ENCODE data around the gene NACC1.

NACC1 gene

DNA sequence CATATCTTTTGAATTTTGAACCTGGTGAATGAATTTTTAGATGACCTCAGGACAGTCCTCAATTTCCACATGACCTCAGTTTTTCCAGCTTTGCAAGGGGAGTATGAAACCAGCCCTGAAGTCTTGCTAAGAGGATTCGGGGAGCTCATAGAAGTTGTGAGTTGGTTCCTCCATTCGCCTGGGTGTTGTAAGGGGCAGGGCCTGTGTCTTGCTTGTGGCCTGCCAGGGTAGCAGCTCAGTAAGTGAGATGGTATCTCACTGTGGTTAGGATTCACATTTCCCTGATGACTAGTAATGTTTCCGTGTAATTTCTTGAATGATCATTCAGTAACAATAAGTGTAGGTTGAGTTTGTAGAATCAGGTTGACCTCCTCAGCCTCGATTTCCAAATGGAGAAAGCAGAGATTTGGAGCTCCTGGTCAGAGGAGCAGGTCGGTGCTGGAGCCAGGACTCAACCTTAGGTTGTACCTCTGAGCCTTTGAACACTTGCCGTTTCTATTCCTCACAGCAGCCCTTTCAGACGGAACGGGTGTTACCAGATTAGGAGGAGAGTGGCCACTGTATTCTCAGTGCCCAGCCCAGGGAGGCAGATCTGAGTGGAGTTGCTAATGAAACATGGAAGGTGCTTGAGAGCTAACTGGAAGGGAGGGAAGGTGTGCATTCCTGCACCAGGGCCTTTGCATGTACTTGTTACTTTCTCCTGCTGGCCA is 14.6 kb downstream of the NACC1 start:
- Histone ChIP-seq H3K4me1 (ENCODE audit: control insufficient read depth, insufficient read depth, low read length, poor library complexity, severe bottlenecking) (peaks cover 14% of the 10 kb centered on the region), H3K9me3 (ENCODE audit: control insufficient read depth, low read length) (no peaks in the 10 kb centered on the region), H3K36me3 (ENCODE audit: control insufficient read depth, insufficient read depth, low read length) (peaks cover 27% of the 10 kb centered on the region), H3K4me3 (ENCODE audit: insufficient read depth, low read depth, low read length, poor library complexity, severe bottlenecking) (peak overlapping the region; percentile 2), H3K27ac (ENCODE audit: insufficient read depth, low read length, poor library complexity, severe bottlenecking) (peak overlapping the region; percentile 20), H3K27me3 (replicated peaks; ENCODE audit: control insufficient read depth, insufficient read depth, low read length, poor library complexity, severe bottlenecking) (no peaks in the 10 kb centered on the region)
- peak in 2 of 3 donors; percentile 24 to 28 for DNase-seq

DNA sequence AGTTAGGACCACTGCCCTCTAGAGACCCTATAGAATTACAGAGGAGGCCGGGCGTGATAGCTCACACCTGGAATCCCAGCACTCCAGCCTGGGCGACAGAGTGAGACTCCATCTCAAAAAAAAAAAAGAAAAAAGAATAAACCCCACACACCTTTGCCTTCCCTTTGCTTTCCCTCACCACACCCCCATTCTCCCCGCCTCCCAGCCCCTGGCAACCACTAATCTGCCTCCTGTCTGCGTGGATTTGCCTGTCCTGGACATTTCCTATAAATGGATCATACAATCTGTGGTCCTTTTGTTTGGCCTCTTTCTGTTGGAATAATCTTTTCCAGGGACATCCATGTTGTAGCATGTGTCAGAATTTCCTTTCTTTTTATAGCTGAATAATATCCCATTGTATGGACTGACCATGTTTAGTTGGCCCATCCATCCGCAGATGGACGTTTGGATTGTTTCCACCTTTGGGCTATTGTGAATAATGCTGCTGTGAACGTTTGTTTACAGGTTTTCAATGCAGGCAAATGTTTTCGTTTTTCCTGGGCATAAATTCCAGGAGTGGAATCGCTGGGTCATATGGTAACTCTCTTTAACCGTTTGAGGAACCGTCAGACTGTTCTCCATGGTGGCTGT is 15.3 kb downstream of the NACC1 start:
- Histone ChIP-seq H3K27ac (ENCODE audit: insufficient read depth, low read length, poor library complexity, severe bottlenecking) (no peak overlapping the region), H3K4me1 (ENCODE audit: control insufficient read depth, insufficient read depth, low read length, poor library complexity, severe bottlenecking) (peaks cover 14% of the 10 kb centered on the region), H3K9me3 (ENCODE audit: control insufficient read depth, low read length) (no peaks in the 10 kb centered on the region), H3K36me3 (ENCODE audit: control insufficient read depth, insufficient read depth, low read length) (peaks cover 34% of the 10 kb centered on the region), H3K27me3 (replicated peaks; ENCODE audit: control insufficient read depth, insufficient read depth, low read length, poor library complexity, severe bottlenecking) (no peaks in the 10 kb centered on the region), H3K4me3 (ENCODE audit: insufficient read depth, low read depth, low read length, poor library complexity, severe bottlenecking) (no peak overlapping the region)
- no peak for DNase-seq

DNA sequence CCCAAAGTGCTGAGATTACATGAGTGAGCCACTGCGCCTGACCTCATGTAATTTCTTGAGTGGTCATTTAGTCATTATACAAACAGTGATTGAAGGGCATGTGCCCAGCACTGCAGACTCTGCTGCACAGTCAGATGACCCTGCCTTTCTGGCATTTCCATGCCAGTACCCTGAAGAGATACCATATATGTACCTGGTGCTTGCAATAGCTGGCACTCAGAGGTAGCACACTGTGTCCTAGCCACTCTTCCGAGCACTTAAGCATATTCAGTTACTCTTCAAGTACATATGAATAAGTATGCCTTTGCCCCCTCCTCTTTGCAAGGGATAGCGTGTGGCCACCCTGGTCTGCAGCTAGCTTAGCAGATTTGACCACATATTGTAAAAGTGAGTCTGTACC is 16.6 kb downstream of the NACC1 start:
- peaks cover 41% of the 10 kb centered on the region for H3K36me3 ChIP-seq (ENCODE audit: control insufficient read depth, insufficient read depth, low read length)
- H3K27ac ChIP-seq (ENCODE audit: insufficient read depth, low read length, poor library complexity, severe bottlenecking) = no peak overlapping the region
- H3K4me1 ChIP-seq (ENCODE audit: control insufficient read depth, insufficient read depth, low read length, poor library complexity, severe bottlenecking) = peaks cover 14% of the 10 kb centered on the region
- no peaks in the 10 kb centered on the region for H3K9me3 ChIP-seq (ENCODE audit: control insufficient read depth, low read length)
- no peak for DNase-seq
- H3K27me3 ChIP-seq (replicated peaks; ENCODE audit: control insufficient read depth, insufficient read depth, low read length, poor library complexity, severe bottlenecking) = no peaks in the 10 kb centered on the region
- no peak overlapping the region for H3K4me3 ChIP-seq (ENCODE audit: insufficient read depth, low read depth, low read length, poor library complexity, severe bottlenecking)

DNA sequence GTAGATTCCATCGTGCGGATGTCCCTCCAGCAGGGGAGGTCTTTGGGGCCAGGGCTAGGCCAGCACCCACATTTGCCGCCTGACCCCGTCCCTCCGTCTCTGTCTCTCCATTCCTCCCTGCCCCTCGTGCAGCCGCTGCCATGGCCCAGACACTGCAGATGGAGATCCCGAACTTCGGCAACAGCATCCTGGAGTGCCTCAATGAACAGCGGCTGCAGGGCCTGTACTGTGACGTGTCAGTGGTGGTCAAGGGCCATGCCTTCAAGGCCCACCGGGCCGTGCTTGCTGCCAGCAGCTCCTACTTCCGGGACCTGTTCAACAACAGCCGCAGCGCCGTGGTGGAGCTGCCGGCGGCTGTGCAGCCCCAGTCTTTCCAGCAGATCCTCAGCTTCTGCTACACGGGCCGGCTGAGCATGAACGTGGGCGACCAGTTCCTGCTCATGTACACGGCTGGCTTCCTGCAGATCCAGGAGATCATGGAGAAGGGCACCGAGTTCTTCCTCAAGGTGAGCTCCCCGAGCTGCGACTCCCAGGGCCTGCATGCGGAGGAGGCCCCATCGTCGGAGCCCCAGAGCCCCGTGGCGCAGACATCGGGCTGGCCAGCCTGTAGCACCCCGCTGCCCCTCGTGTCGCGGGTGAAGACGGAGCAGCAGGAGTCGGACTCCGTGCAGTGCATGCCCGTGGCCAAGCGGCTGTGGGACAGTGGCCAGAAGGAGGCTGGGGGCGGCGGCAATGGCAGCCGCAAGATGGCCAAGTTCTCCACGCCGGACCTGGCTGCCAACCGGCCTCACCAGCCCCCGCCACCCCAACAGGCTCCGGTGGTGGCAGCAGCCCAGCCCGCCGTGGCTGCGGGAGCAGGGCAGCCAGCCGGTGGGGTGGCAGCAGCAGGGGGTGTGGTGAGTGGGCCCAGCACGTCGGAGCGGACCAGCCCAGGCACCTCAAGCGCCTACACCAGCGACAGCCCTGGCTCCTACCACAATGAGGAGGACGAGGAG is 17.3 kb downstream of the NACC1 start:
- no peaks in the 10 kb centered on the region for H3K27me3 ChIP-seq (replicated peaks; ENCODE audit: control insufficient read depth, insufficient read depth, low read length, poor library complexity, severe bottlenecking)

DNA sequence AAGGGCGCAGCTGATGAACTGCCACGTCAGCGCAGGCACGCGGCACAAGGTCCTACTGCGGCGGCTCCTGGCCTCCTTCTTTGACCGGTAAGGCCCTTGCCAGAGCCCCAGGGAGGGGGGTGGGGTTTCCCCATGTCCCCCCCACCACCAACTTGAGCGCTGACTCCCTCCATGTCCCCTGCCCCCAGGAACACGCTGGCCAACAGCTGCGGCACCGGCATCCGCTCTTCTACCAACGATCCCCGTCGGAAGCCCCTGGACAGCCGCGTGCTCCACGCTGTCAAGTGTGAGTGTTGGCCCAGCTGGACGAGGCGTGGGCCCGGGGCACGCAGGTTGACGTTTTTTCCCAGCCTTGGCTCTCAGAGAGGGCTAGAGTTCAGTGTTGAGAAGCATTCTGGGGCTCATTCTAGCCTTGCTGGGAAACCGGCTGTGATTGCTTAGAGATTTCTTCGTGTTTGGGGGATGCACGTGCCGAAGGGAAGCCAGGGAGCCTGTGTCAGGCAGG is 19.3 kb downstream of the NACC1 start:
- Histone ChIP-seq H3K4me3 (ENCODE audit: insufficient read depth, low read depth, low read length, poor library complexity, severe bottlenecking) (no peak overlapping the region), H3K27ac (ENCODE audit: insufficient read depth, low read length, poor library complexity, severe bottlenecking) (no peak overlapping the region), H3K4me1 (ENCODE audit: control insufficient read depth, insufficient read depth, low read length, poor library complexity, severe bottlenecking) (peaks cover 12% of the 10 kb centered on the region), H3K27me3 (replicated peaks; ENCODE audit: control insufficient read depth, insufficient read depth, low read length, poor library complexity, severe bottlenecking) (no peaks in the 10 kb centered on the region), H3K9me3 (ENCODE audit: control insufficient read depth, low read length) (no peaks in the 10 kb centered on the region), H3K36me3 (ENCODE audit: control insufficient read depth, insufficient read depth, low read length) (peaks cover 41% of the 10 kb centered on the region)
- no peak for DNase-seq

More for the DNA sequence above, 17.3 kb downstream of the NACC1 start:
- DNase-seq = no peak
- Histone ChIP-seq H3K4me1 (ENCODE audit: control insufficient read depth, insufficient read depth, low read length, poor library complexity, severe bottlenecking) (peaks cover 14% of the 10 kb centered on the region), H3K4me3 (ENCODE audit: insufficient read depth, low read depth, low read length, poor library complexity, severe bottlenecking) (no peak overlapping the region), H3K36me3 (ENCODE audit: control insufficient read depth, insufficient read depth, low read length) (peaks cover 41% of the 10 kb centered on the region), H3K27ac (ENCODE audit: insufficient read depth, low read length, poor library complexity, severe bottlenecking) (no peak overlapping the region), H3K9me3 (ENCODE audit: control insufficient read depth, low read length) (no peaks in the 10 kb centered on the region)

DNA sequence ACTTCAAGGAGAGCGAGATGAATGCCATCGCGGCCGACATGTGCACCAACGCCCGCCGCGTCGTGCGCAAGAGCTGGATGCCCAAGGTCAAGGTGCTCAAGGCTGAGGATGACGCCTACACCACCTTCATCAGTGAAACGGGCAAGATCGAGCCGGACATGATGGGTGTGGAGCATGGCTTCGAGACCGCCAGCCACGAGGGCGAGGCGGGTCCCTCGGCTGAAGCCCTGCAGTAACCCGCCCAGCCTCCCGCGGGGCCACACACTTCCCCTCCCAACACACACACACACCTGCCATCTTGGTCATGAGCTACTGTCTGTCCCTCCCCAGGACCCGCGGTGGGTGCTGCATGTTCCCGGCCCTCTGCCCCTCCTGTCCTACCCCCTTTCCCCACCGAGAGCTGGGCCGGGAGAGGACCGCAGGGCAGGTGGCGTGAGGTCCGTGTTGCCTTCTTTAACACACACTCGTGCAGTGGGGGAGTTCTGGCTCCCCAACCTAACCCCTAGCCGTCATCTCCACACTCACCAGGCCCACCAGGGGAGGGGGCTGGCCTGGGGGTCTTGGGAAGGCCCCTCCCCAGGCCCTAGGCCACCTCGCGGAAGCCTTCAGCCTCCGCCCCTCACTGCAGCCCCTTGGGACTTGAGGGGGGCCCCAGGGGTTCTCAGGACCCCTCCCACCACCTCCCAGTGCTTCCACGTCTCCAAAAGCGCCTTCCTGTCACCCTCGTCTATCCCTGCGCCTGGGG is 20.3 kb downstream of the NACC1 start:
- H3K27ac ChIP-seq (ENCODE audit: insufficient read depth, low read length, poor library complexity, severe bottlenecking) = no peak overlapping the region

DNA sequence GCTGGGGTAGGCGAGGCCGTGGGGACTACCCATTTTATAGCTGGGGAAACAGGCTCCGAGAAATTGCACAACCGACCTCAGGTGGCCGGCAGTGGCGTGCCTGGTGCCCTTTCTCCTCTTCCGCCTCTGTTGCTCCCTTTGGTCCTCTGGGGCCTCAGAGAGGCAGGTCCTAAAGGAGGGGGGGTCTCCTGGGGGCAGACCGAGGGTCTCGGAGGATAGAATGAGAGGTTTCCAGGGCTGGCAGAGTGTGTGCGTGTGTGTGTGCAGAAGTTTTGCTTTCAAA is 20.8 kb downstream of the NACC1 start:
- Histone ChIP-seq H3K9me3 (ENCODE audit: control insufficient read depth, low read length) (no peaks in the 10 kb centered on the region), H3K4me1 (ENCODE audit: control insufficient read depth, insufficient read depth, low read length, poor library complexity, severe bottlenecking) (no peaks in the 10 kb centered on the region), H3K27ac (ENCODE audit: insufficient read depth, low read length, poor library complexity, severe bottlenecking) (no peak overlapping the region), H3K27me3 (replicated peaks; ENCODE audit: control insufficient read depth, insufficient read depth, low read length, poor library complexity, severe bottlenecking) (no peaks in the 10 kb centered on the region), H3K36me3 (ENCODE audit: control insufficient read depth, insufficient read depth, low read length) (peaks cover 41% of the 10 kb centered on the region), H3K4me3 (ENCODE audit: insufficient read depth, low read depth, low read length, poor library complexity, severe bottlenecking) (no peak overlapping the region)
- DNase-seq = no peak

More for the DNA sequence above, 20.3 kb downstream of the NACC1 start:
- Histone ChIP-seq H3K9me3 (ENCODE audit: control insufficient read depth, low read length) (no peaks in the 10 kb centered on the region), H3K4me1 (ENCODE audit: control insufficient read depth, insufficient read depth, low read length, poor library complexity, severe bottlenecking) (peaks cover 2% of the 10 kb centered on the region), H3K4me3 (ENCODE audit: insufficient read depth, low read depth, low read length, poor library complexity, severe bottlenecking) (no peak overlapping the region), H3K36me3 (ENCODE audit: control insufficient read depth, insufficient read depth, low read length) (peaks cover 41% of the 10 kb centered on the region), H3K27me3 (replicated peaks; ENCODE audit: control insufficient read depth, insufficient read depth, low read length, poor library complexity, severe bottlenecking) (no peaks in the 10 kb centered on the region)
- DNase-seq = no peak

DNA sequence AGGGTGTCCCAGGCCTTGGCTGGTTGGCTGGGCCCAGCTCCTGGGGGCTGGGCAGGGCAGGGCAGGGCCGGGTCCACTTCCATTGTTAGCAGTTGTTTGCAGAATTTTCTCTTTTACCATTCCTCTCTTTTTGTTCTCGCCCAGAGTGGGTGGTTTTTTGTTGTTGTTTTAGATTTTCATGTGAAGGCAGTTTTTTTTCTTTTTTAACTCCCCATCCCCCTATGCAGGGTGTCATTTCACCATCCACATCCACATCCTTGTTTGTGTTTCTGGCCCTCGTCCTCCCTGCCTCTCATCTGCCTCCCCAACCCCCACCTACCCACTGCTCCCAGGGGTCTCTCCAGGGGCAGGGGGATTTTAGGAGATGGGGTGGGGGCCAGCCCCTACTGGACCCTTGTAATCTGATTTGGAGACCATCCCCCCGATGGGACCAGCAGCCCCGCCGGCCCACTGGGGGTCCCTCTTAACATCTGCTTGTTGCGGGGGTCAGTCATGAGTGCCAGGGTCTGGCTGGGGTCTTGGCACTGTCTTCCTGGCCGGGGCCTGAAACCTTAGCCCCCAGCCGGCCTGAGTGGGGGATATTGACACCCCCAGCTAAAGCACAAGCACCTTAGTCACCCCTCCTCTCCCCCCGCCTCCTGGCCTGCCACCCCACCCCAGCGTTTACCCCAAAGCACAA is 21.7 kb downstream of the NACC1 start:
- H3K27me3 ChIP-seq (replicated peaks; ENCODE audit: control insufficient read depth, insufficient read depth, low read length, poor library complexity, severe bottlenecking) = no peaks in the 10 kb centered on the region
- no peak overlapping the region for H3K4me3 ChIP-seq (ENCODE audit: insufficient read depth, low read depth, low read length, poor library complexity, severe bottlenecking)
- no peak for DNase-seq
- no peaks in the 10 kb centered on the region for H3K4me1 ChIP-seq (ENCODE audit: control insufficient read depth, insufficient read depth, low read length, poor library complexity, severe bottlenecking)
- no peak overlapping the region for H3K27ac ChIP-seq (ENCODE audit: insufficient read depth, low read length, poor library complexity, severe bottlenecking)
- H3K36me3 ChIP-seq (ENCODE audit: control insufficient read depth, insufficient read depth, low read length) = peaks cover 50% of the 10 kb centered on the region
- H3K9me3 ChIP-seq (ENCODE audit: control insufficient read depth, low read length) = no peaks in the 10 kb centered on the region
